NCI-H2196 treated with DMSO at 0.1 percent for 48 hours (cell line): ENCODE results near the gene SH3RF1.

Experiments
- DNase-seq: peaks from one replicate; lab custom pipeline; 2025; ENCODE audit not compliant: unreplicated experiment; lab: John Stamatoyannopoulos, UW

Gene SH3RF1

DNA sequence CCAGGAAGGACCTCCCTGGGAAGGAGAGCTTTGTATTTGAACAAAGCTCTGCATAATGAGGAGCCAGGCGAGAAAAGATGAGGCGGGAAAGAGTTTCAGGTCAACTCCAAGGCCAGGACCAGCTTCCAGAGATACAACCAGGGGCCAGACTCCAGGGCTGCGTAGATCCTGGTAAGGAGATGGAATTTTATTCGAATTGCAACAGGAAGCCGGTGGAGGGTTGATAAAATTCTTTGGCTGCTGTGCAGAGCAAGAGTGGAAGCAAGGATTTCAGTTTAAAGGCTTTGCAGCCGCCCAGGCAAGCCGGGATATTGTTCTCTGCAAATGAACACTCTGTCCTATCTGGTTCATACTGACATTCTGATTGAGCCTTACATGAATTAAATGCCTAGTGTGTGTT lies 220.5 kb downstream of the SH3RF1 start:
- no peak for DNase-seq

DNA sequence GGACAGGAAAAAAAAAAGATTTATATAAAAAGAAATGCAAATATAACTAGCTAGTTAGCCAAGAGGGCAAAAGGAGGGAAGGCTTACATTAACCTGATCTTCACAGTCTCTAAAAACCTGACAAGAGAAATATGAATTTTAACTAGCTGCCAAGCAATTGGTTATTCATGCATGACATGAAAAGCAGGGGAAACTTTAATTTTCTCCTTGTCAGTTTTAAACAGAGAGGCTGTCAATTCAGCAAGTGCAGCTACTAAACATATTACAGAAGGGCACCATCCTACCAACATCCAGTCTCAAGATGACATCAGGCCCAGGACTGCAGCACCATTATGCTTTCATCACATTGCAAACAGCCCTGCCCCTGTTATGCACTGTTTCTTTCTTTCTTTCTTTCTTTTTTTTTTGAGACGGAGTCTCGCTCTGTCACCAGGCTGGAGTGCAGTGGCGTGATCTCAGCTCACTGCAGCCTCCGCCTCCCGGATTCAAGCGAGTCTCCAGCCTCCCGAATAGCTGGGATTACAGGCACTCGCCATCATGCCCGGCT lies 221.8 kb downstream of the SH3RF1 start:
- no peak for DNase-seq

GRCh38 chr4:169047956-169048355 lies 222.8 kb downstream of the SH3RF1 start:
- no peak for DNase-seq

DNA sequence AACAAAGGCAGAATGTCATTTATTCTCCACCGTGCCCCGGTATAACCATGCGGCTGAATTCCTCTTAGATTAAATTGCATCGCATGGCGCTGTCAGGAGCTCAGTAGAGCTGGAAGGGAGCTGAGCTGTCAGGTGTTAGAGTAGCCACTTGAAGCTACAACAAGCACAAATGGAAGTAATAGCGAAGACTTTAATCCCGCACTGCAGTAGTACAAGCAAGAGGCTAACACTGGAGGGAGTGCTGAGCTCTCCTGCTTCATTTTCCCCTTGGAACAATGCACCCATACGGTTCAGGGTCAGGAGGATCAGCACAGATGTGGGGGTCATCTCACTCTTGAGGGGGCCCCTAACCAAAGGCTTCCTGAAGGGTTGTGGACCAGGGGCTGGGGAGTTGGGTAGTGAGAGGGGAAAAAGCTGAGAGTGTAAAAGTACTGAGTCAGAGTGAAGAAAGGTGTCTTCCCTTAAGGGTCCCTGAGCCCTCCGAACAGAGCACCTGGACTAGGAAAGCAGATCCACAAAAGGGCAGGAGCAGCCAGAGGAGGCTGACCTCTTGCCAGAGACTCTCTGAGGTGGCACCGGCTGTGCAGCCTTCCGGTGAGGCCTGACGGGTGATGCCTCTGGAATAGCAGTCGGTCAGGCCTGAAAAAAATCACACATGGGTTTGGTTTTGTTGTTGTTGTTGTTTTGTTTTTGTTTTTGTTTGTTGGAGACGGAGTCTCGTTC lies 224.7 kb downstream of the SH3RF1 start:
- DNase-seq = no peak

DNA sequence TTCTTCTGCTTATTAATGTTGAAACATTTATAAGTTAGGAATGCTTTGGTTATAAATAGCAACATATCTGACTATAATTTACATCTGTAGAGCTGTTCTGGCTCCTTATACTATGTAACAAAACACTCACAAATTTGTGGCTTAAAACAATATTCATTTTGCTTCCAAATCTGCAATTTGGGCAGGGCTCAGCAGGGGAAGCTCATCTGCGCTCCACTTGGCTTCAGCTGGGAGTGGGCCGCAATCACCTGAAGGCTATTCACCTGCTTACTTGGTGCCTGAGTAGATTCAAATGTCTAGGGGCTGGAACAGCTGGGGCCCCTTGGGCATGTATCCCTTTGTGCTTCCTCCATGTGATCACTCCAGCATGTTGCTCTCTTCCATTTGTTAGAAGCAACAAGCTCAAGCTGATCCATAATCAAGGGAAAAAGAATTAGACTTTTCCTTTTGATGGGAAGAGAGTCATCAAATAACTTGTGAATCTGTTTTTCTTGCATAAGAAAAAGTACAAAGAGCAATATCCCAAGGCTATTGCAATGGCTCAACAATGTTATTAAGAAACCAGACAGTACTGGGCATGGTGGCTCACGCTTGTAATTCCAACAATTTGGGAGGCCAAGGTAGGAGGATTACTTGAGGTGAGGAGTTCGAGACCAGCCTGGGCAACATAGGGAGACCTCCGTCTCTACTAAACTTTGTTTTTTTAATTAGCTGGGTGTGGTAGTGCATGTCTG lies 225.9 kb downstream of the SH3RF1 start:
- DNase-seq = no peak
